K562 (cell line): Measurements from ENCODE around the gene EFEMP2. TPM values are rescaled to one million over a fixed set of nuclear protein-coding genes. Genes with fewer than 3 reads are reported as not detected.

Experiments used
- CREB3L1 ChIP-seq: fragments of 450-650 bp; IDR thresholded peaks from 2 replicates; pipeline ENCODE4 v1.6.1; 2014; ENCODE audit warnings: low read depth, mild to moderate bottlenecking, moderate library complexity, borderline replicate concordance
- CXXC5 ChIP-seq: fragments of 250-450 bp; sonication (Bioruptor Pico); IDR thresholded peaks from 2 replicates; pipeline ENCODE4 v1.8.0; 2022; ENCODE audit warnings: inconsistent platforms, mild to moderate bottlenecking, moderate library complexity
- FOXO4 ChIP-seq: fragments of 450-650 bp; formaldehyde crosslinking; IDR thresholded peaks from 2 replicates; pipeline ENCODE4 v1.4.0; 2020; ENCODE audit warnings: mild to moderate bottlenecking, moderate library complexity
- GTF3C2 ChIP-seq: IDR thresholded peaks from 3 replicates; pipeline ENCODE4 v1.6.1; 2011; ENCODE audit warnings: borderline replicate concordance, mild to moderate bottlenecking, moderate library complexity; ENCODE audit not compliant: insufficient read length; ENCODE audit errors: extremely low read depth
- KLF1 ChIP-seq: fragments of 450-650 bp; IDR thresholded peaks from 2 replicates; pipeline ENCODE4 v1.6.1; 2016; ENCODE audit warnings: missing genetic modification characterization, missing compliant biosample characterization
- KLF13 ChIP-seq: fragments of 450-650 bp; IDR thresholded peaks from 2 replicates; pipeline ENCODE4 v1.6.1; 2016; ENCODE audit warnings: missing genetic modification characterization, low read depth, mild to moderate bottlenecking, missing compliant biosample characterization, moderate library complexity, borderline replicate concordance
- MCM2 ChIP-seq: fragments of 450-650 bp; IDR thresholded peaks from 2 replicates; pipeline ENCODE4 v1.6.1; 2017; ENCODE audit warnings: low read depth, mild to moderate bottlenecking
- NFE2 ChIP-seq: IDR thresholded peaks from 2 replicates; pipeline ENCODE4 v1.6.1; 2014; ENCODE audit warnings: antibody characterized with exemption, low read depth
- SMAD3 ChIP-seq: fragments of 450-650 bp; formaldehyde crosslinking; conservative IDR thresholded peaks from 2 replicates; pipeline ENCODE4 v1.4.0; 2020; ENCODE audit warnings: mild to moderate bottlenecking
- SMAD4 ChIP-seq: fragments of 250-450 bp; sonication (Bioruptor Pico); conservative IDR thresholded peaks from 2 replicates; pipeline ENCODE4 v1.8.0; 2021; ENCODE audit warnings: inconsistent platforms, mild to moderate bottlenecking, moderate library complexity
- SP1 ChIP-seq: sonication (generic); formaldehyde crosslinking; IDR thresholded peaks from 2 replicates; pipeline ENCODE4 v1.8.1; 2022; ENCODE audit warnings: mild to moderate bottlenecking, missing genetic modification reagents
- ZNF184 ChIP-seq: sonication (generic); formaldehyde crosslinking; IDR thresholded peaks from 2 replicates; pipeline ENCODE4 v1.5.0; 2020; ENCODE audit warnings: missing genetic modification reagents
- ZNF274 ChIP-seq: IDR thresholded peaks from 2 replicates; pipeline ENCODE4 v1.6.1; 2011; ENCODE audit warnings: low read depth, mild to moderate bottlenecking, low read length, moderate library complexity, borderline replicate concordance
- ZNF384 ChIP-seq: IDR thresholded peaks from 2 replicates; pipeline ENCODE4 v1.6.1; 2012; ENCODE audit warnings: low read depth, low read length, improper control_type of control experiment
- ZNF609 ChIP-seq: sonication (generic); formaldehyde crosslinking; IDR thresholded peaks from 2 replicates; pipeline ENCODE4 v1.8.1; 2023; ENCODE audit warnings: missing genetic modification reagents, mild to moderate bottlenecking, borderline replicate concordance
- polyA plus RNA-seq, 8 experiments: library from polyadenylated mRNA; depleted of rRNA in 4 of 8; stranded (reverse) in 5 of 8; unstranded in 3 of 8; fragments of >200 nt; fragmentation: Nextera tagmentation in 2 of 8; fragmentation: Illumina TruSeq in 1 of 8; extraction: Ambion mirVana in 2 of 8; extraction: Trizol in 1 of 8; gene quantifications; 2 replicates each; pipeline versions ENCODE4 v1.2.1 to v1.2.3, GENCODE V29; 2011 to 2014; ENCODE audit warnings: inconsistent platforms in 1 of 8, missing spikeins in 1 of 8
- total RNA-seq, 7 experiments: library from RNA; depleted of rRNA in 6 of 7; stranded (reverse); fragments of >200 nt in 6 of 7; fragmentation: Illumina TruSeq in 2 of 7; extraction: Trizol in 2 of 7; gene quantifications; 2 replicates each; pipeline versions ENCODE4 v1.2.1 to v1.2.3, GENCODE V29; 2011 to 2021; ENCODE audit warnings: low replicate concordance in 1 of 7

The EFEMP2 gene
- total and polyA plus RNA-seq, 9 of the 15 experiments (the other 6 are each of a cell fraction or from before 2014, with no cell fraction given) = 0.07 to 2.9 (median 0.69) TPM; not detected in 1

- TF ChIP-seq FOXO4 (CRISPR knock-in tag) (no peak), SMAD3 (no peak), KLF1 (tag) (no peak), ZNF184 (CRISPR knock-in tag) (no peak), CREB3L1 (no peak), NFE2 (peak; percentile 40; the same call in 1 of the 2 replicates), KLF13 (tag) (peak; percentile 87), ZNF274 (no peak), ZNF384 (peak; percentile 18; the same call in 1 of the 2 replicates), MCM2 (no peak), GTF3C2 (no peak), CXXC5 (peak; percentile 97), SMAD4 (peak; percentile 99), ZNF609 (peak; percentile 96; the same call in 1 of the 2 replicates), SP1 (CRISPR knock-in tag) (peak; percentile 96)
Measured at GRCh38 chr11:65919141-65919572, 46.6 kb upstream of the EFEMP2 start, which contains the start of gene DRAP1 (continued).
